GM23248 (cell line): ENCODE results near the gene ZNF613. TPM values are rescaled to one million over a fixed set of nuclear protein-coding genes. Genes with fewer than 3 reads are reported as not detected.

ENCODE experiments used
- DNase-seq: peaks from one replicate; pipeline ENCODE4 v3.0.0-alpha.2; 2015
- H2AFZ ChIP-seq: fragments of 200-600 bp; sonication (generic); 2 replicates; pipeline ENCODE4 v1.6.1; 2016; ENCODE audit warnings: antibody characterized with exemption
- H3F3A ChIP-seq: fragments of 200-600 bp; sonication (generic); 2 replicates; pipeline ENCODE4 v1.6.1; 2016; ENCODE audit warnings: mild to moderate bottlenecking, antibody characterized with exemption, mixed run types; ENCODE audit not compliant: insufficient read depth
- H3K27ac ChIP-seq: fragments of 200-600 bp; sonication (generic); 2 replicates; pipeline ENCODE4 v1.5.1; 2016; ENCODE audit warnings: mild to moderate bottlenecking
- H3K27me3 ChIP-seq: fragments of 200-600 bp; sonication (generic); replicated peaks from 2 replicates; pipeline ENCODE4 v1.6.1; 2016; ENCODE audit warnings: mild to moderate bottlenecking; ENCODE audit not compliant: insufficient read depth
- H3K36me3 ChIP-seq: fragments of 200-600 bp; sonication (generic); 2 replicates; pipeline ENCODE4 v1.6.1; 2016; ENCODE audit warnings: low read depth, mild to moderate bottlenecking
- H3K4me1 ChIP-seq: fragments of 200-600 bp; sonication (generic); 2 replicates; pipeline ENCODE4 v1.6.1; 2016; ENCODE audit warnings: mild to moderate bottlenecking; ENCODE audit not compliant: insufficient read depth
- H3K4me2 ChIP-seq: fragments of 200-600 bp; sonication (generic); one replicate; pipeline ENCODE4 v1.6.1; 2016; ENCODE audit warnings: mild to moderate bottlenecking; ENCODE audit not compliant: unreplicated experiment
- H3K4me3 ChIP-seq: fragments of 200-600 bp; sonication (generic); 2 replicates; pipeline ENCODE4 v1.5.1; 2016; ENCODE audit warnings: mild to moderate bottlenecking
- H3K79me2 ChIP-seq: fragments of 200-600 bp; sonication (generic); 2 replicates; pipeline ENCODE4 v1.6.1; 2016; ENCODE audit warnings: mild to moderate bottlenecking; ENCODE audit not compliant: insufficient read depth
- H3K9ac ChIP-seq: fragments of 200-600 bp; sonication (generic); 2 replicates; pipeline ENCODE4 v1.6.1; 2016; ENCODE audit warnings: mild to moderate bottlenecking
- H3K9me2 ChIP-seq: fragments of 200-600 bp; sonication (generic); 2 replicates; pipeline ENCODE4 v1.6.1; 2016; ENCODE audit warnings: mixed run types, mild to moderate bottlenecking, moderate library complexity; ENCODE audit not compliant: insufficient read depth
- H3K9me3 ChIP-seq: fragments of 200-600 bp; sonication (generic); one replicate; pipeline ENCODE4 v1.6.1; 2017; ENCODE audit warnings: low read depth
- H4K20me1 ChIP-seq: fragments of 200-600 bp; sonication (generic); 2 replicates; pipeline ENCODE4 v1.6.0; 2016; ENCODE audit not compliant: insufficient read depth
- EZH2 ChIP-seq: fragments of 200-600 bp; sonication (generic); IDR thresholded peaks from 2 replicates; pipeline ENCODE4 v1.6.1; 2018; ENCODE audit warnings: antibody characterized with exemption, mild to moderate bottlenecking; ENCODE audit not compliant: insufficient read depth, poor library complexity, severe bottlenecking
- EZH2phosphoT487 ChIP-seq: fragments of 200-600 bp; sonication (generic); IDR thresholded peaks from 2 replicates; pipeline ENCODE4 v1.6.1; 2018; ENCODE audit warnings: antibody characterized with exemption, moderate library complexity, mild to moderate bottlenecking, low read depth; ENCODE audit not compliant: insufficient read depth
- WGBS, 2 experiments: methylation state at CpG; one replicate each; pipeline ENCODE4 v1.1.6; 2015 to 2017; ENCODE audit warnings: low lambda C conversion rate in 2 of 2, low coverage in 1 of 2; ENCODE audit errors: missing lambda C conversion rate in 2 of 2; 5-methylcytosine and 5-hydroxymethylcytosine counted together
- in situ Hi-C: fragments of 300-500 bp; cut with MboI; formaldehyde crosslinking; loops from 2 replicates; pipeline ENCODE4 v1.15.0; 2020
- polyA plus RNA-seq: library from polyadenylated mRNA; unstranded; fragments of >200 nt; fragmentation: Nextera tagmentation; extraction: Ambion mirVana; gene quantifications from 2 replicates; pipeline ENCODE4 v1.2.1, GENCODE V29; 2016
- total RNA-seq: library from RNA; depleted of rRNA; stranded (reverse); fragments of >200 nt; shearing (Covaris generic); gene quantifications from 2 replicates; pipeline ENCODE4 v1.2.3, GENCODE V29; 2014

The ZNF613 gene
- total and polyA plus RNA-seq, 2 experiments from 2014 or later: 3.6 to 7.1 TPM

GRCh38 chr19:51926426-51926783 lies 867 bp upstream of the ZNF613 start:
- peak overlapping the region; percentile 97 for H2AFZ ChIP-seq
- no peaks in the 10 kb centered on the region for H3K4me1 ChIP-seq
- H3F3A ChIP-seq: no peaks in the 10 kb centered on the region
- H3K9ac ChIP-seq: peak overlapping the region; percentile 82
- H3K79me2 ChIP-seq: peaks cover 17% of the 10 kb centered on the region
- H3K9me2 ChIP-seq: no peaks in the 10 kb centered on the region
- in situ Hi-C loops: no loop called here
- DNase-seq: no peak
- peak overlapping the region; percentile 93 for H3K4me3 ChIP-seq
- peak overlapping the region; percentile 79 for H3K4me2 ChIP-seq
- whole genome bisulfite sequencing, 2 experiments: 29% methylated on average over 11 of the region's 11 CpGs
- TF ChIP-seq EZH2phosphoT487 (no peak), EZH2 (no peak)
- H3K36me3 ChIP-seq: peaks cover 7% of the 10 kb centered on the region; the same call in 1 of the 2 replicates
- no peaks in the 10 kb centered on the region for H3K27me3 ChIP-seq
- no peak overlapping the region for H3K27ac ChIP-seq
- no peaks in the 10 kb centered on the region for H3K9me3 ChIP-seq
- H4K20me1 ChIP-seq: no peaks in the 10 kb centered on the region

DNA sequence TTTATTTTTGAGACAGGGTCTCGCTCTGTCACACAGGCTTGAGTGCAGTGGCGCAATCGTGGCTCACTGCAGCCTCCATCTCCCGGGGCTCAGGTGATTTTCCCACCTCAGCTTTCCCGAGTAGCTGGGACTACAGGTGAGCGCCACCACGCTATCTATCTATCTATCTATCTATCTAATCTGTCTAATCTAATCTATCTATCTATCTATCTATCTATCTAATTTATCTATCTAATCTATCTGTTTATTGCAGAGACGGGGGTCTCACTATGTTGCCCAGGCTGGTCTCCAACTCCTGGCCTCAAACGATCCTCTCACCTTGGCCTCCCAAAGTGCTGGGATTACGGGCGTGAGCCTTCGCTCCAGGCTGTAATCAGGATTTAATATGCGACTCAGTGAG lies 587 bp downstream of the ZNF613 start:
- no peaks in the 10 kb centered on the region for H3K9me2 ChIP-seq

DNA sequence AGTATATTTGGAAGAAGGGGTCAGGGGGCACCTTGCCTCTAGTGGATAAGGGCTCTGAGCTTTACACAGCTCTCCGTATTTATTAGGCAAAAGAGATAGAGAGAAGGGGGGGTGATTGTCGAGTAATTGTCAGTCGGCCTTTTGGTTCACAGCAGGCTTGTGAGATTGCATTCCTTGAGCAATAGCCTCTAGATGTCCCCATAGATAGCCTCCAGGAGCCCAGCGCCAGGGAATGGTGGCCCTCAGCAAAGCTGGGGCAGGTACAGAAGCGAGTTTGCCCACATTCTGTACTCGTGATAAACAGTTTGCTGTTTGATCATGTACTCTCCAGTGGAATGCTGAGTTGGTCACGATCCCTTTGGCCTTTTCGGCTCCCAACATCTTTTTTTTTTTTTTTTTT lies 4.6 kb downstream of the ZNF613 start:
- Histone ChIP-seq H3K9me2 (no peaks in the 10 kb centered on the region), H3K27me3 (no peaks in the 10 kb centered on the region), H4K20me1 (no peaks in the 10 kb centered on the region), H3K36me3 (peaks cover 29% of the 10 kb centered on the region; the same call in 1 of the 2 replicates), H3K9ac (no peak overlapping the region), H3F3A (no peaks in the 10 kb centered on the region), H3K79me2 (peaks cover 17% of the 10 kb centered on the region), H3K9me3 (no peaks in the 10 kb centered on the region), H3K4me2 (no peak overlapping the region), H2AFZ (no peak overlapping the region), H3K27ac (no peak overlapping the region), H3K4me3 (no peak overlapping the region), H3K4me1 (no peaks in the 10 kb centered on the region)
- no peak for DNase-seq
- in situ Hi-C loops: no loop called here
- TF ChIP-seq EZH2 (no peak), EZH2phosphoT487 (no peak)
- 82 to 84% methylated on average over 8 of the region's 8 CpGs for WGBS, 2 experiments

More for the DNA sequence above, 587 bp downstream of the ZNF613 start:
- Histone ChIP-seq H3K4me2 (peak overlapping the region; percentile 79), H2AFZ (peak overlapping the region; percentile 97), H3F3A (no peaks in the 10 kb centered on the region), H3K9ac (peak overlapping the region; percentile 82), H3K36me3 (peaks cover 15% of the 10 kb centered on the region; the same call in 1 of the 2 replicates), H3K4me1 (no peaks in the 10 kb centered on the region), H3K9me3 (no peaks in the 10 kb centered on the region), H3K27me3 (no peaks in the 10 kb centered on the region), H3K4me3 (peak overlapping the region; percentile 93), H3K79me2 (peaks cover 17% of the 10 kb centered on the region), H4K20me1 (no peaks in the 10 kb centered on the region), H3K27ac (no peak overlapping the region)
- in situ Hi-C loops: no loop called here
- TF ChIP-seq EZH2phosphoT487: no peak
- TF ChIP-seq EZH2: no peak
- DNase-seq: no peak
- 24 to 29% methylated on average over 13 of the region's 13 CpGs for WGBS, 2 experiments

- H3K9ac ChIP-seq: no peak overlapping the region
- 95% methylated on average over 2 of the region's 2 CpGs for WGBS, 2 experiments
Observed at GRCh38 chr19:51938936-51939335, 11.7 kb downstream of the ZNF613 start.

More at GRCh38 chr19:51938936-51939335, 11.7 kb downstream of the ZNF613 start:
- in situ Hi-C loops: no loop called here
- no peaks in the 10 kb centered on the region for H3K27me3 ChIP-seq
- H3K36me3 ChIP-seq: peaks cover 56% of the 10 kb centered on the region
- no peak overlapping the region for H3K27ac ChIP-seq
- no peaks in the 10 kb centered on the region for H3K79me2 ChIP-seq
- DNase-seq: no peak
- no peaks in the 10 kb centered on the region for H4K20me1 ChIP-seq
- no peaks in the 10 kb centered on the region for H3F3A ChIP-seq
- no peaks in the 10 kb centered on the region for H3K9me2 ChIP-seq
- H2AFZ ChIP-seq: no peak overlapping the region
- no peaks in the 10 kb centered on the region for H3K4me1 ChIP-seq
- H3K9me3 ChIP-seq: no peaks in the 10 kb centered on the region
- no peak overlapping the region for H3K4me3 ChIP-seq
- no peak for TF ChIP-seq EZH2phosphoT487
- TF ChIP-seq EZH2: no peak
- no peak overlapping the region for H3K4me2 ChIP-seq
